Esophagus squamous epithelium (tissue), 4 donors: ENCODE results near the gene SMCO3.

ENCODE experiments used
- POLR2A ChIP-seq, 4 donors: fragments of 450-650 bp; IDR thresholded peaks; one replicate each; pipeline ENCODE4 v1.6.1; 2017; ENCODE audit warnings: antibody characterized with exemption in 4 of 4, mild to moderate bottlenecking in 4 of 4, moderate library complexity in 3 of 4
- TF ChIP-seq, protein P1 (sequence below), 6 experiments: fragments of 450-650 bp in 4 of 6; fragments of 200-600 bp in 2 of 6; sonication (generic) in 2 of 6; IDR thresholded peaks; one replicate each; pipeline ENCODE4 v1.5.1; 2016 to 2019; ENCODE audit warnings: antibody characterized with exemption in 6 of 6, mild to moderate bottlenecking in 4 of 6, moderate library complexity in 4 of 6

DNA sequence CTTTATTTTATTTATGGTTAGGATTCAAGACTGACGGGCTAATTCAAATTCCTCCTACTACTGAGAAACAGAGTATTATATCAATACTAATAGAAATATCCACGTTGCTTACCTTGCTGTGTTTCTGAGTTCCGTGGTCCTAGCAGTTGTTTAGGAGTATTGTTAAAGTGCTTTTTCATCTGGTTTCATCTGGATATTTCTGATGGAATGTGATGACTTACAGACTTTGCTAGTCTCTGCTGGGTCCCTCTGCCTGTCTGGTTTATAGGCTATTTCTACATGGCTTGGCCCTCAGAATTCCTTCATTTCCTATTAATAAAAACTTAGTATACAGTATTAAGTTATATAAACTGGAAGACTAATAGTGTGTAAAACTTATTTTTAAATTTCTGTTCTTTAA lies at the start of gene SMCO3:
- TF ChIP-seq, protein P1, sequence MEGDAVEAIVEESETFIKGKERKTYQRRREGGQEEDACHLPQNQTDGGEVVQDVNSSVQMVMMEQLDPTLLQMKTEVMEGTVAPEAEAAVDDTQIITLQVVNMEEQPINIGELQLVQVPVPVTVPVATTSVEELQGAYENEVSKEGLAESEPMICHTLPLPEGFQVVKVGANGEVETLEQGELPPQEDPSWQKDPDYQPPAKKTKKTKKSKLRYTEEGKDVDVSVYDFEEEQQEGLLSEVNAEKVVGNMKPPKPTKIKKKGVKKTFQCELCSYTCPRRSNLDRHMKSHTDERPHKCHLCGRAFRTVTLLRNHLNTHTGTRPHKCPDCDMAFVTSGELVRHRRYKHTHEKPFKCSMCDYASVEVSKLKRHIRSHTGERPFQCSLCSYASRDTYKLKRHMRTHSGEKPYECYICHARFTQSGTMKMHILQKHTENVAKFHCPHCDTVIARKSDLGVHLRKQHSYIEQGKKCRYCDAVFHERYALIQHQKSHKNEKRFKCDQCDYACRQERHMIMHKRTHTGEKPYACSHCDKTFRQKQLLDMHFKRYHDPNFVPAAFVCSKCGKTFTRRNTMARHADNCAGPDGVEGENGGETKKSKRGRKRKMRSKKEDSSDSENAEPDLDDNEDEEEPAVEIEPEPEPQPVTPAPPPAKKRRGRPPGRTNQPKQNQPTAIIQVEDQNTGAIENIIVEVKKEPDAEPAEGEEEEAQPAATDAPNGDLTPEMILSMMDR (IDR thresholded peaks at IDR 0.05) = no peak
- no peak for TF ChIP-seq POLR2A (IDR thresholded peaks at IDR 0.05)
